COR-L47 (cell line): Measurements from ENCODE around the gene PPP1R12A.
A peak's percentile ranks its signal among the peaks of the same experiment; 100 is the strongest.
"Not testable (repeated sequence)": the region's sequence is repeated elsewhere in the genome, so short reads cannot be mapped to it uniquely, and the experiment has no call there.

Source experiments
- DNase-seq: peaks from one replicate; lab custom pipeline; 2025; lab: John Stamatoyannopoulos, UW

The PPP1R12A gene

GRCh38 chr12:79891506-79892162, 43.3 kb downstream of the PPP1R12A start:
- DNase-seq, result no peak

GRCh38 chr12:79887890-79888289, 47.0 kb downstream of the PPP1R12A start:
- DNase-seq, result no peak

- peak; percentile 17 for DNase-seq
Observed at GRCh38 chr12:79886917-79887519, 47.9 kb downstream of the PPP1R12A start.

GRCh38 chr12:79885911-79886490, 48.9 kb downstream of the PPP1R12A start:
- DNase-seq, result no peak

- no peak for DNase-seq
Observed at GRCh38 chr12:79884401-79885006, 50.4 kb downstream of the PPP1R12A start.

- DNase-seq, result no peak
Observed at GRCh38 chr12:79883216-79883615, 51.7 kb downstream of the PPP1R12A start.

- no peak for DNase-seq
Observed at GRCh38 chr12:79881351-79881750, 53.5 kb downstream of the PPP1R12A start.

- DNase-seq, result not testable (repeated sequence)
Observed at GRCh38 chr12:79878506-79878905, 56.4 kb downstream of the PPP1R12A start.

- no peak for DNase-seq
Observed at GRCh38 chr12:79877246-79877645, 57.7 kb downstream of the PPP1R12A start.

GRCh38 chr12:79874665-79875064, 60.2 kb downstream of the PPP1R12A start:
- DNase-seq, result no peak

- no peak for DNase-seq
Observed at GRCh38 chr12:79873201-79873600, 61.7 kb downstream of the PPP1R12A start.

GRCh38 chr12:79871621-79872020, 63.3 kb downstream of the PPP1R12A start:
- DNase-seq, result no peak

GRCh38 chr12:79870916-79871315, 64.0 kb downstream of the PPP1R12A start:
- DNase-seq, result no peak

GRCh38 chr12:79859646-79860045, 75.3 kb downstream of the PPP1R12A start:
- DNase-seq, result no peak

- no peak for DNase-seq
Observed at GRCh38 chr12:79858518-79858917, 76.4 kb downstream of the PPP1R12A start.

- no peak for DNase-seq
Observed at GRCh38 chr12:79857675-79858074, 77.2 kb downstream of the PPP1R12A start.

- no peak for DNase-seq
Observed at GRCh38 chr12:79850610-79851299, 84.1 kb downstream of the PPP1R12A start.

- peak; percentile 28 for DNase-seq
Observed at GRCh38 chr12:79848339-79848738, 86.6 kb downstream of the PPP1R12A start.

GRCh38 chr12:79847417-79847816, 87.5 kb downstream of the PPP1R12A start:
- no peak for DNase-seq

GRCh38 chr12:79844693-79845092, 90.2 kb downstream of the PPP1R12A start:
- DNase-seq, result no peak

GRCh38 chr12:79843978-79844377, 90.9 kb downstream of the PPP1R12A start:
- no peak for DNase-seq

- no peak for DNase-seq
Observed at GRCh38 chr12:79842630-79843029, 92.3 kb downstream of the PPP1R12A start.

GRCh38 chr12:79841878-79842265, 93.0 kb downstream of the PPP1R12A start:
- no peak for DNase-seq
